Central memory CD8-positive, alpha-beta T cell (primary cell): ENCODE results near the gene KLHL17.
"Not testable (repeated sequence)": the region's sequence is repeated elsewhere in the genome, so short reads cannot be mapped to it uniquely, and the experiment has no call there.

Source experiments
- ATAC-seq: fragments of 150-1000 bp; cut with Tn5 transposase; replicated peaks from 2 replicates; pipeline ENCODE4 v1.10.0; 2022; ENCODE audit warnings: mild to moderate bottlenecking, moderate FRiP score, moderate number of reproducible peaks; ENCODE audit not compliant: poor library complexity, severe bottlenecking; ENCODE audit errors: extremely low read depth
- DNase-seq, 2 donors: peaks; one replicate each; pipeline ENCODE4 v3.0.0; 2021; ENCODE audit warnings: low spot score in 2 of 2
- H3K27ac Mint-ChIP-seq: one replicate; pipeline ENCODE4 v1.8.0; 2022; ENCODE audit warnings: low read depth, mild to moderate bottlenecking, moderate library complexity, mixed read lengths
- H3K27me3 Mint-ChIP-seq: one replicate; pipeline ENCODE4 v1.8.0; 2022; ENCODE audit warnings: mixed read lengths
- H3K36me3 Mint-ChIP-seq: one replicate; pipeline ENCODE4 v1.8.0; 2022; ENCODE audit warnings: mild to moderate bottlenecking, moderate library complexity, mixed read lengths; ENCODE audit not compliant: insufficient read depth
- H3K4me1 Mint-ChIP-seq: one replicate; pipeline ENCODE4 v1.8.0; 2022; ENCODE audit warnings: mixed read lengths
- H3K4me3 Mint-ChIP-seq: one replicate; pipeline ENCODE4 v1.8.0; 2022; ENCODE audit warnings: mild to moderate bottlenecking, moderate library complexity, mixed read lengths
- H3K9me3 Mint-ChIP-seq: one replicate; pipeline ENCODE4 v1.8.0; 2022; ENCODE audit warnings: mixed read lengths

The KLHL17 gene

GRCh38 chr1:981491-981954 lies 21.1 kb downstream of the KLHL17 start:
- no peaks in the 10 kb centered on the region for H3K36me3 Mint-ChIP-seq
- H3K9me3 Mint-ChIP-seq: no peaks in the 10 kb centered on the region
- no peak for ATAC-seq
- H3K27ac Mint-ChIP-seq: no peak overlapping the region
- H3K27me3 Mint-ChIP-seq: peaks cover 36% of the 10 kb centered on the region
- DNase-seq: no peak
- no peak overlapping the region for H3K4me3 Mint-ChIP-seq
- peaks cover 5% of the 10 kb centered on the region for H3K4me1 Mint-ChIP-seq

DNA sequence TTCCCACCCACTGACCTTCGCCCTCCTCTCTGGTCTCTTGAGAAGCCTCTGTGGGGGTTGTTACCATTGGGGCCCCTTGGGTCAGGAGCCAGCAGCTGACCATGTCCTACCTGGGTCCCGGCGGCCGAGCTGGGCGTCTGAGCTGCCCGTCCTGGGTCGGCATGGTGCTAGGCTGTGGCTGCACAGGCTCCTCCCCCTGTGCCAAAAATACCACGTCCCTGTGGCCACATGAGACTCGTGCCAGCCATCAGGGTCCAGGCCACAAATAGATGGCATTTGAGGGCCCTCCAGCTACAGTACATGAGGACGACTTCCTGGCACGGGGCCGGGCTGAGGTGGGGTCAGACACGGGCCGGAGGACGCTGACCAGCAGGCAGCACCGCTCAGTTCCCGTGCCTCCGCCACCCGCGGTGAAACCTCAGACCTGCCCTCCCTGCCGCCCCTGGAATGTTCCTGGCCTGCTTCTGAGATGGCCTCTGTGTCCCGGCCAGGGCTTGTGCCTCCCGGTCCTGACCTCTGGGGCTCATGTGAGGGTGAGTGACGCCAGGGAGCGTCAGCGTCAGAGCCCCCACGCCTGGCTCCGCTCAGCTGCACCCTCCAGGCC lies 21.7 kb downstream of the KLHL17 start, which contains the start of gene PERM1:
Gene PERM1, minus strand, starts transcription at position 139 of the 604 bp plus-strand sequence. CDS start 1,064 bp downstream, outside the sequence.
- no peak within 1 kb of the TSS for H3K4me3 Mint-ChIP-seq
- peaks cover 37% of the 10 kb centered on the region for H3K27me3 Mint-ChIP-seq

GRCh38 chr1:982765-983436 lies 22.5 kb downstream of the KLHL17 start:
- H3K27me3 Mint-ChIP-seq: peaks cover 41% of the 10 kb centered on the region
- no peak overlapping the region for H3K27ac Mint-ChIP-seq
- no peaks in the 10 kb centered on the region for H3K9me3 Mint-ChIP-seq
- DNase-seq: no peak
- H3K4me3 Mint-ChIP-seq: no peak overlapping the region
- no peak for ATAC-seq
- H3K4me1 Mint-ChIP-seq: peaks cover 5% of the 10 kb centered on the region
- H3K36me3 Mint-ChIP-seq: no peaks in the 10 kb centered on the region

More for the DNA sequence above, 21.7 kb downstream of the KLHL17 start, which contains the start of gene PERM1:
- DNase-seq (no peak), ATAC-seq (no peak)
- H3K4me1 Mint-ChIP-seq: peaks cover 5% of the 10 kb centered on the region
- H3K27ac Mint-ChIP-seq: no peak within 1 kb of the TSS
- no peaks in the 10 kb centered on the region for H3K9me3 Mint-ChIP-seq
- H3K36me3 Mint-ChIP-seq: no peaks in the 10 kb centered on the region

DNA sequence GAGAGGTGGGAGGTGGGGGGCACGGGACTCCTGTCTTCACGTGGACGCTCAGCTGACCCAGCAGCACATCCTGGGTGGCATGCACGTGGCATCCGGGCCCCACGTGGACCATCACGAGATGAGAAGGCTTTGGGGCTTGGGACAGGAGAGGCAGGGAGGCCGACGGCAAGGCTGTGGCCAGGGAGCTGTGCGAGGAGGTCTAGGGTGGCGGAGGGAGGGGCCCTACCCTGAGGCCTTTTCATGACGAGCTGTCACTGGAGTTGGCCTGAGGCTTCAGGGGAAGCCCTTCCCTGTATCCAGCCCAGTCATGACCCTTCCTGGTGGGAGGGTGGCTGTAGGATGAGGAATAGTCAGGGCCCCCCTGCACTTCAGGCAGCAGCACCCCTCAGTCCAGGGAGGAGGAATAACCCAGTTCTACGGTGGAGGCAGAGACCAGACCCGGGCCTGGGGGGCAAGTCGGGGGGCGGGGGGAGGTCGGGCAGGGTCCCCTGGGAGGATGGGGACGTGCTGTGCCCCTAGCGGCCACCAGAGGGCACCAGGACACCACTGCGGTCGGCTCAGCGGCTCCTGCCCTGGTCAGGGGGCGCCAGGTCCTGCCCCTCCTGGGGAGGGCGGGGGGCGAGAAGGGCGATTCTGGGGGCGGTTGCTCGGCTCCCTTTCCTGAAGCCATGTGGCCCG lies 23.6 kb downstream of the KLHL17 start:
- Mint-ChIP-seq H3K4me1 (no peaks in the 10 kb centered on the region), H3K27ac (no peak overlapping the region), H3K36me3 (no peaks in the 10 kb centered on the region), H3K4me3 (no peak overlapping the region), H3K27me3 (peaks cover 51% of the 10 kb centered on the region), H3K9me3 (no peaks in the 10 kb centered on the region)
- peak; percentile 64 for ATAC-seq
- no peak for DNase-seq

DNA sequence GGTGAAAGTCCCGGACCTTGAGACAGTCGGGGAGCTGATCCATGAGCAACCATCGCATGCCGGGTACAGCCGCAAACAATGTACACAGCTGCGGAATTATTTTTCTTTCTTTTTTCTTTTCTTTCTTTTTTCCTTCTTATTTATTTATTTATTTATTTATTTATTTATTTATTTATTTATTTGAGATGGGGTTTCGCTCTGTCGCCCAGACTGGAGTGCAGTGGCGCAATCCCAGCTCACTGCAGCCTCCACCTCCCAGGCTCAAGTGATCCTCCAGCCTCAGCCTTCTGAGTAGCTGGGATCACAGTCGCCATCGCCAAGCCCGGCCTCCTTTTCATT lies 24.1 kb downstream of the KLHL17 start:
- H3K36me3 Mint-ChIP-seq: no peaks in the 10 kb centered on the region
- ATAC-seq: no peak
- H3K27me3 Mint-ChIP-seq: peaks cover 56% of the 10 kb centered on the region
- DNase-seq: no peak
- H3K4me3 Mint-ChIP-seq: no peak overlapping the region
- no peaks in the 10 kb centered on the region for H3K4me1 Mint-ChIP-seq
- no peak overlapping the region for H3K27ac Mint-ChIP-seq
- H3K9me3 Mint-ChIP-seq: no peaks in the 10 kb centered on the region

- DNase-seq (no peak), ATAC-seq (no peak)
- Mint-ChIP-seq H3K4me1 (no peaks in the 10 kb centered on the region), H3K27ac (no peak overlapping the region), H3K9me3 (no peaks in the 10 kb centered on the region), H3K36me3 (no peaks in the 10 kb centered on the region), H3K4me3 (no peak overlapping the region), H3K27me3 (peaks cover 63% of the 10 kb centered on the region)
Measured at GRCh38 chr1:985126-985525, 24.7 kb downstream of the KLHL17 start.

DNA sequence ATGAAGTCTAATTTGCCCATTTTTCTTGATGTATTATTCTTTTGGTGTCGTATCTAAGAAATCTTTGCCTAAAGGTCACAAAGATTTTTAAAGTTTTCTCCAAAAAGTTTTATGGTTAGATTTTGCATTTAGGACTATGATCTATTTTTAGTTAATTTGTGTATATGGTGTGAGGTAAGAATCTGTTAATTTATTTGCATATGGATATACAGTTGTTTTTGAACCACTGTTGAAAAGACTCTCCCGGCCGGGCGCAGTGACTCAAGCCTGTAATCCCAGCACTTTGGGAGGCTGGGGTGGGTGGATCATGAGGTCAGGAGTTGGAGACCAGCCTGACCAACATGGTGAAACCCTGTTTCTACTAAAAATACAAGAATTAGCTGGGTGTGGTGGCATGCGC lies 27.7 kb downstream of the KLHL17 start:
- not testable (repeated sequence) for H3K4me3 Mint-ChIP-seq, H3K9me3 Mint-ChIP-seq, DNase-seq, H3K4me1 Mint-ChIP-seq, H3K27ac Mint-ChIP-seq, ATAC-seq, H3K36me3 Mint-ChIP-seq
- H3K27me3 Mint-ChIP-seq: peaks cover 77% of the 10 kb centered on the region

GRCh38 chr1:991275-991674 lies 30.9 kb downstream of the KLHL17 start:
- DNase-seq, H3K9me3 Mint-ChIP-seq, H3K27ac Mint-ChIP-seq, ATAC-seq, H3K4me1 Mint-ChIP-seq, H3K4me3 Mint-ChIP-seq, H3K36me3 Mint-ChIP-seq: not testable (repeated sequence)
- H3K27me3 Mint-ChIP-seq: peaks cover 80% of the 10 kb centered on the region

- Mint-ChIP-seq H3K36me3 (peaks cover 2% of the 10 kb centered on the region), H3K27me3 (peaks cover 78% of the 10 kb centered on the region), H3K4me1 (peaks cover 6% of the 10 kb centered on the region), H3K4me3 (no peak overlapping the region), H3K9me3 (no peaks in the 10 kb centered on the region), H3K27ac (peak overlapping the region; percentile 70)
- DNase-seq (no peak), ATAC-seq (no peak)
Measured at GRCh38 chr1:991895-992294, 31.5 kb downstream of the KLHL17 start.

- H3K27ac Mint-ChIP-seq: peak overlapping the region; percentile 70
- H3K4me1 Mint-ChIP-seq: peaks cover 6% of the 10 kb centered on the region
- H3K9me3 Mint-ChIP-seq: no peaks in the 10 kb centered on the region
- peaks cover 2% of the 10 kb centered on the region for H3K36me3 Mint-ChIP-seq
- H3K4me3 Mint-ChIP-seq: no peak overlapping the region
- ATAC-seq (no peak), DNase-seq (no peak)
- peaks cover 83% of the 10 kb centered on the region for H3K27me3 Mint-ChIP-seq
Measured at GRCh38 chr1:992362-992761, 32.0 kb downstream of the KLHL17 start.

- no peak overlapping the region for H3K4me3 Mint-ChIP-seq
- H3K27me3 Mint-ChIP-seq: peaks cover 75% of the 10 kb centered on the region
- peaks cover 2% of the 10 kb centered on the region for H3K36me3 Mint-ChIP-seq
- DNase-seq (no peak), ATAC-seq (no peak)
- no peaks in the 10 kb centered on the region for H3K9me3 Mint-ChIP-seq
- H3K27ac Mint-ChIP-seq: no peak overlapping the region
- H3K4me1 Mint-ChIP-seq: peaks cover 6% of the 10 kb centered on the region
Measured at GRCh38 chr1:993379-993995, 33.1 kb downstream of the KLHL17 start.

DNA sequence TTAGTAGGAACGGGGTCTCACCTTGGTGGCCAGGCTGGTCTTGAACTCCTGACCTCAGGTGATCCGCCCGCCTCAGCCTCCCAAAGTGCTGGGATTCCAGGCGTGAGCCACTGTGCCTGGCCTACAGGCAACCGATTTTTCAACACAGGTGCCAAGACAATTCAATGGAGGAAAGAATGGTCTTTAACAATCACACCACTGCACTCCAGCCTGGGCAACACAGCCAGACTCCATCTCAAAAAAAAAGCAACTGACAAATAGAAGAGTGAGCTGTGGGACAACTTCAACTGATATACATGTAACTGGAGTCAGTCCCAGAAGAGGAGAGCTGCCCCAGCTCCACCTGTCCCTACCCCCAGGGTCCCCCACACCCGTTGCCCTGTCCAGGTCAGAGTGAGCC lies 34.2 kb downstream of the KLHL17 start:
- peaks cover 65% of the 10 kb centered on the region for H3K27me3 Mint-ChIP-seq
- not testable (repeated sequence) for H3K36me3 Mint-ChIP-seq, H3K27ac Mint-ChIP-seq, DNase-seq, ATAC-seq, H3K4me1 Mint-ChIP-seq, H3K4me3 Mint-ChIP-seq, H3K9me3 Mint-ChIP-seq
